SK-N-SH treated with all-trans-retinoic acid at 6 μM for 48 hours (cell line): ENCODE results near the gene MRPS16.
"Not testable (repeated sequence)": the region's sequence is repeated elsewhere in the genome, so short reads cannot be mapped to it uniquely, and the experiment has no call there.

Source experiments
- ATAC-seq: fragments of 200-7000 bp; cut with Tn5 transposase; 3 replicates; pipeline ENCODE4 v1.9.1; 2020; ENCODE audit warnings: mild to moderate bottlenecking, moderate library complexity
- ARNTL ChIP-seq: fragments of 450-650 bp; formaldehyde crosslinking; IDR thresholded peaks from 2 replicates; pipeline ENCODE4 v1.5.0; 2020; ENCODE audit warnings: low read depth, mild to moderate bottlenecking, moderate library complexity, borderline replicate concordance
- BACH2 ChIP-seq: fragments of 250-450 bp; sonication (Bioruptor Pico); IDR thresholded peaks from 2 replicates; pipeline ENCODE4 v1.9.0; 2021; ENCODE audit warnings: mild to moderate bottlenecking, borderline replicate concordance
- CREB5 ChIP-seq: fragments of 250-450 bp; sonication (Bioruptor Pico); IDR thresholded peaks from 2 replicates; pipeline ENCODE4 v1.5.1; 2020; ENCODE audit warnings: low read depth, mild to moderate bottlenecking, moderate library complexity
- CSRNP3 ChIP-seq: fragments of 250-450 bp; sonication (Bioruptor Pico); IDR thresholded peaks from 2 replicates; pipeline ENCODE4 v1.5.1; 2021; ENCODE audit warnings: mild to moderate bottlenecking, moderate library complexity
- ESRRG ChIP-seq: fragments of 250-450 bp; sonication (Bioruptor Pico); IDR thresholded peaks from 2 replicates; pipeline ENCODE4 v1.6.1; 2021; ENCODE audit warnings: mild to moderate bottlenecking
- GLIS3 ChIP-seq: fragments of 250-450 bp; sonication (Bioruptor Pico); IDR thresholded peaks from 2 replicates; pipeline ENCODE4 v1.5.0; 2020; ENCODE audit warnings: mild to moderate bottlenecking, moderate library complexity
- ISL1 ChIP-seq: fragments of 250-450 bp; sonication (Bioruptor Pico); IDR thresholded peaks from 2 replicates; pipeline ENCODE4 v2.1.2; 2022; ENCODE audit warnings: mild to moderate bottlenecking, moderate library complexity
- POU6F1 ChIP-seq: fragments of 250-450 bp; sonication (Bioruptor Pico); IDR thresholded peaks from 2 replicates; pipeline ENCODE4 v1.8.0; 2021; ENCODE audit warnings: low read depth, mild to moderate bottlenecking, moderate library complexity, borderline replicate concordance
- RARB ChIP-seq: fragments of 250-450 bp; sonication (Bioruptor Pico); IDR thresholded peaks from 2 replicates; pipeline ENCODE4 v1.8.0; 2021; ENCODE audit warnings: mild to moderate bottlenecking, moderate library complexity
- TSHZ2 ChIP-seq: fragments of 250-450 bp; sonication (Bioruptor Pico); IDR thresholded peaks from 2 replicates; pipeline ENCODE4 v1.5.0; 2020; ENCODE audit warnings: mild to moderate bottlenecking, moderate library complexity
- ZC3H10 ChIP-seq: fragments of 250-450 bp; sonication (Bioruptor Pico); IDR thresholded peaks from 2 replicates; pipeline ENCODE4 v1.5.1; 2021; ENCODE audit warnings: mild to moderate bottlenecking, moderate library complexity
- ZFP30 ChIP-seq: fragments of 450-650 bp; formaldehyde crosslinking; IDR thresholded peaks from 2 replicates; pipeline ENCODE4 v1.5.0; 2022; ENCODE audit warnings: mild to moderate bottlenecking, moderate library complexity
- ZNF565 ChIP-seq: fragments of 450-650 bp; formaldehyde crosslinking; conservative IDR thresholded peaks from 2 replicates; pipeline ENCODE4 v1.5.0; 2020; ENCODE audit warnings: low read depth, mild to moderate bottlenecking, moderate library complexity
- ZNF70 ChIP-seq: fragments of 450-650 bp; formaldehyde crosslinking; IDR thresholded peaks from 2 replicates; pipeline ENCODE4 v1.5.0; 2020; ENCODE audit warnings: mild to moderate bottlenecking, moderate library complexity

Gene MRPS16

GRCh38 chr10:73261362-73261995, 9.0 kb upstream of the MRPS16 start:
- ATAC-seq, result no peak
- TF ChIP-seq ARNTL (no peak), CSRNP3 (no peak), ZC3H10 (CRISPR knock-in tag) (no peak), POU6F1 (CRISPR knock-in tag) (no peak), CREB5 (no peak), GLIS3 (CRISPR knock-in tag) (no peak), TSHZ2 (CRISPR knock-in tag) (no peak), RARB (CRISPR knock-in tag) (no peak)
- TF ChIP-seq, all 23 proteins: peak for 0

- ATAC-seq, result not testable (repeated sequence)
Measured at GRCh38 chr10:73258612-73259011, 6.2 kb upstream of the MRPS16 start.

- ATAC-seq, result peak; percentile 16
- no peak for TF ChIP-seq ISL1
- no peak for TF ChIP-seq CREB5
- TF ChIP-seq ZFP30 (CRISPR knock-in tag), result no peak
Measured at GRCh38 chr10:73253225-73253555, 746 bp upstream of the MRPS16 start.

GRCh38 chr10:73251683-73252444, 580 bp downstream of the MRPS16 start:
- no peak for TF ChIP-seq CSRNP3
- no peak for TF ChIP-seq ZNF565 (CRISPR knock-in tag)
- TF ChIP-seq BACH2 (CRISPR knock-in tag), result no peak
- no peak for TF ChIP-seq ZFP30 (CRISPR knock-in tag)
- TF ChIP-seq TSHZ2 (CRISPR knock-in tag), result no peak
- no peak for TF ChIP-seq ESRRG (CRISPR knock-in tag)
- TF ChIP-seq ZNF70 (CRISPR knock-in tag), result no peak
- ATAC-seq, result peak; percentile 79
